ENCODE results near the gene LAMC2.

The LAMC2 gene

GRCh38 chr1:183173828-183174227 is 12.2 kb upstream of the LAMC2 start:
- no peak for DNase-seq
- in situ Hi-C loops (cut with HindIII; ENCODE audit: low pct_ligation_motif_present, low sequenced_read_pairs): no loop called here
- Histone ChIP-seq H3K36me3 (replicated peaks) (no peaks in the 10 kb centered on the region), H3K27ac (no peak overlapping the region), H3K4me3 (ENCODE audit: low read depth, low read length) (no peak overlapping the region), H3K27me3 (replicated peaks) (no peaks in the 10 kb centered on the region)
- TF ChIP-seq, protein P1, sequence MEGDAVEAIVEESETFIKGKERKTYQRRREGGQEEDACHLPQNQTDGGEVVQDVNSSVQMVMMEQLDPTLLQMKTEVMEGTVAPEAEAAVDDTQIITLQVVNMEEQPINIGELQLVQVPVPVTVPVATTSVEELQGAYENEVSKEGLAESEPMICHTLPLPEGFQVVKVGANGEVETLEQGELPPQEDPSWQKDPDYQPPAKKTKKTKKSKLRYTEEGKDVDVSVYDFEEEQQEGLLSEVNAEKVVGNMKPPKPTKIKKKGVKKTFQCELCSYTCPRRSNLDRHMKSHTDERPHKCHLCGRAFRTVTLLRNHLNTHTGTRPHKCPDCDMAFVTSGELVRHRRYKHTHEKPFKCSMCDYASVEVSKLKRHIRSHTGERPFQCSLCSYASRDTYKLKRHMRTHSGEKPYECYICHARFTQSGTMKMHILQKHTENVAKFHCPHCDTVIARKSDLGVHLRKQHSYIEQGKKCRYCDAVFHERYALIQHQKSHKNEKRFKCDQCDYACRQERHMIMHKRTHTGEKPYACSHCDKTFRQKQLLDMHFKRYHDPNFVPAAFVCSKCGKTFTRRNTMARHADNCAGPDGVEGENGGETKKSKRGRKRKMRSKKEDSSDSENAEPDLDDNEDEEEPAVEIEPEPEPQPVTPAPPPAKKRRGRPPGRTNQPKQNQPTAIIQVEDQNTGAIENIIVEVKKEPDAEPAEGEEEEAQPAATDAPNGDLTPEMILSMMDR (IDR thresholded peaks at IDR 0.05; ENCODE audit: low read depth, low read length, missing control alignments): no peak

GRCh38 chr1:183175631-183176030 is 10.4 kb upstream of the LAMC2 start:
- no peaks in the 10 kb centered on the region for H3K36me3 ChIP-seq (replicated peaks)
- H3K27me3 ChIP-seq (replicated peaks): no peaks in the 10 kb centered on the region
- TF ChIP-seq, protein P1 (IDR thresholded peaks at IDR 0.05; ENCODE audit: low read depth, low read length, missing control alignments): no peak
- H3K27ac ChIP-seq: no peak overlapping the region
- no peak for DNase-seq
- H3K4me3 ChIP-seq (ENCODE audit: low read depth, low read length): no peak overlapping the region
- in situ Hi-C loops (cut with HindIII; ENCODE audit: low pct_ligation_motif_present, low sequenced_read_pairs): no loop called here

DNA sequence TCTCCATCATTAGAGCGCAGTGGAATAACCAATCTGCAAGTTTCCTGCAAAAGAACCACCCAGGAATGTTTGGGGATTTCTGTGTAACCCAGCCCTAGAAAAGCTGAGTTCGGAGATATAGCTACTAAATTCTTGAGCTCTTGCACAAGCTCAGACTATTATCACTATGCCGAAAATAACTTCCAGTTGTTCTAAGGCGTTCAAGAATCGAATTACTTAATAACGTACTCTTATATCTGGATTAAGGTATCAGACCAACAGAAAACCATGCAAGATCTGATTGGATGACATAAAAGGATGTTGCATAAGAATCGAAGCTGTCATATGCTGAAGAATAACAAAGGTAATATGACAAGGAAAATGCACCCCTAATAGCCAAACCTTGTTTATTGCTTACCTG is 7.5 kb upstream of the LAMC2 start:
- in situ Hi-C loops (cut with HindIII; ENCODE audit: low pct_ligation_motif_present, low sequenced_read_pairs): no loop called here
- Histone ChIP-seq H3K27me3 (replicated peaks) (no peaks in the 10 kb centered on the region), H3K4me3 (ENCODE audit: low read depth, low read length) (no peak overlapping the region), H3K27ac (no peak overlapping the region), H3K36me3 (replicated peaks) (no peaks in the 10 kb centered on the region)
- peak; percentile 20 for DNase-seq
- TF ChIP-seq, protein P1 (IDR thresholded peaks at IDR 0.05; ENCODE audit: low read depth, low read length, missing control alignments): no peak

- in situ Hi-C loops (cut with HindIII; ENCODE audit: low pct_ligation_motif_present, low sequenced_read_pairs): no loop called here
- no peak for DNase-seq
Measured at GRCh38 chr1:183179033-183179432, 7.0 kb upstream of the LAMC2 start.

DNA sequence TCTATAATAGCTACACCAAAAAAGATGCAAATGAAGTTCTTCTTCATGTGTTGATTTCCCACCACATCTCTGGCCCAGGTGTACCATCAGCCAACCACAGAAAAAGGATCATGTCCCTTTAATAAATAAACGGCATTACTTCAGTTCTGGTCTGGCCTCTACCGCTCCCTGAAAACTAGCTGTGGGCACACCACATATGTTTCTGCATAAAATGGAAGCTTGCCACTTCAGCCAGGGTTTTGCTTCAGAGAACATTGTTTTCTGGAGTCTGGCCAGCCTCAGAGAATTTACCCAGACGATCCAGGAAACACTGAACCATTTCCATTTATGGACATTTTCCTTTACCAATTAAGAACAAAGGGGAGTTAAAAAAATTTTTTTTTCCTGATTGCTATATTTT is 5.8 kb upstream of the LAMC2 start:
- in situ Hi-C loops (cut with HindIII; ENCODE audit: low pct_ligation_motif_present, low sequenced_read_pairs): no loop called here
- Histone ChIP-seq H3K36me3 (replicated peaks) (no peaks in the 10 kb centered on the region), H3K27ac (peak overlapping the region; percentile 84), H3K27me3 (replicated peaks) (no peaks in the 10 kb centered on the region), H3K4me3 (ENCODE audit: low read depth, low read length) (no peak overlapping the region)
- peak; percentile 70 for DNase-seq
- TF ChIP-seq, protein P1 (IDR thresholded peaks at IDR 0.05; ENCODE audit: low read depth, low read length, missing control alignments): no peak

More at GRCh38 chr1:183179033-183179432, 7.0 kb upstream of the LAMC2 start:
- TF ChIP-seq, protein P1 (IDR thresholded peaks at IDR 0.05; ENCODE audit: low read depth, low read length, missing control alignments): no peak
- Histone ChIP-seq H3K36me3 (replicated peaks) (no peaks in the 10 kb centered on the region), H3K27ac (no peak overlapping the region), H3K27me3 (replicated peaks) (no peaks in the 10 kb centered on the region), H3K4me3 (ENCODE audit: low read depth, low read length) (no peak overlapping the region)

DNA sequence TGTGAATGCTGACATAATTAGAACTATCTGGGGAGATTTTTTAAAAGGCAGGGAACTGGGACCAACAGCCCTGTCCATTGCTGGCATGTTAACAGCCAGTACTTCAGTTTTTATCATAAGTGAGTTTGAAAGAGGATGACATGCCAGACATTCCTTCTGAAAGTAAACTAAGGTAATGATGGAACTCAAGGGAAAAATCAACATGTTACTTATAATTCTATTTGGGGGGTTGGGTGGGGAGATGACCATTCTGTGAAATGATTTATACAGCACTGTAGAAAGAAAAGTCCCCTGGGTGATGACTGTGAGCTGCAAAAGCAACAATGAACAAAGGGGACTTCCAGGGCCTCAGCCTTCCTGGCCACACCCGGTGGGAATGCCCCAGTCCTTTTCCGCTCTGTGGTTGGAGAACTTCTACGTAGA is 5.4 kb upstream of the LAMC2 start:
- in situ Hi-C loops (cut with HindIII; ENCODE audit: low pct_ligation_motif_present, low sequenced_read_pairs): no loop called here
- TF ChIP-seq, protein P1 (IDR thresholded peaks at IDR 0.05; ENCODE audit: low read depth, low read length, missing control alignments): no peak
- Histone ChIP-seq H3K27ac (peak overlapping the region; percentile 84), H3K4me3 (ENCODE audit: low read depth, low read length) (no peak overlapping the region), H3K36me3 (replicated peaks) (no peaks in the 10 kb centered on the region), H3K27me3 (replicated peaks) (no peaks in the 10 kb centered on the region)
- peak; percentile 87 for DNase-seq
